Ovary (tissue), 9 donors: Measurements from ENCODE around the gene DRAM1. TPM values are rescaled to one million over a fixed set of nuclear protein-coding genes. Genes with fewer than 3 reads are reported as not detected.
A peak's percentile ranks its signal among the peaks of the same experiment; 100 is the strongest.

Source experiments
- DNase-seq, 5 donors: peaks; one replicate each; pipeline ENCODE4 v3.0.0-alpha.2; 2019 to 2020
- H3K27ac ChIP-seq, 2 donors: fragments of 200-600 bp; one replicate each; pipeline versions ENCODE4 v1.5.1 to v1.8.0; 2019 to 2022
- H3K27me3 ChIP-seq: fragments of 200-600 bp; one replicate; pipeline ENCODE4 v1.8.0; 2022
- H3K36me3 ChIP-seq: fragments of 200-600 bp; sonication (generic); one replicate; pipeline ENCODE4 v1.5.1; 2019
- H3K4me1 ChIP-seq: one replicate; pipeline ENCODE4 v1.8.1; 2013; ENCODE audit warnings: mild to moderate bottlenecking, moderate library complexity; ENCODE audit not compliant: insufficient read depth
- H3K4me3 ChIP-seq: fragments of 200-600 bp; sonication (generic); one replicate; pipeline ENCODE4 v1.5.1; 2017
- H3K9me3 ChIP-seq, 2 donors: fragments of 200-600 bp in 1 of 2; sonication (generic) in 1 of 2; one replicate each; pipeline versions ENCODE4 v1.5.1 to v1.8.1; 2013 to 2019; ENCODE audit warnings: mild to moderate bottlenecking in 1 of 2, moderate library complexity in 1 of 2
- CTCF ChIP-seq, 3 donors: fragments of 450-650 bp in 2 of 3; fragments of 200-600 bp in 1 of 3; IDR thresholded peaks; one replicate each; pipeline versions ENCODE4 v1.5.1 to v1.8.0; 2016 to 2022; ENCODE audit warnings: antibody characterized with exemption in 3 of 3, mild to moderate bottlenecking in 1 of 3
- EP300 ChIP-seq: sonication (generic); formaldehyde crosslinking; IDR thresholded peaks from one replicate; pipeline ENCODE4 v1.6.1; 2017; ENCODE audit warnings: antibody characterized with exemption
- POLR2A ChIP-seq: fragments of 450-650 bp; IDR thresholded peaks from one replicate; pipeline ENCODE4 v1.6.1; 2017; ENCODE audit warnings: antibody characterized with exemption, mild to moderate bottlenecking, moderate library complexity
- WGBS, 3 donors: extraction: QIAGEN DNeasy Blood & Tissue Kit in 1 of 3; methylation state at CpG; one replicate each; pipeline versions ENCODE4 v1.1.5 to v1.1.7; 2013 to 2017; 5-methylcytosine and 5-hydroxymethylcytosine counted together
- intact Hi-C, 4 donors: fragments of 100-400 bp; cut with DNase I; formaldehyde crosslinking; loops; one replicate each; pipeline versions ENCODE4 v1.11.0 to v1.15.1; 2022 to 2023
- polyA plus RNA-seq, 2 donors: library from polyadenylated mRNA; stranded (reverse); fragments of 200-250 nt in 1 of 2; fragments of 350-450 nt in 1 of 2; fragmentation: Illumina TruSeq in 1 of 2; extraction: RNeasy Lipid Tissue Mini Kit (QIAGEN cat#74804) in 1 of 2; gene quantifications; one replicate each; pipeline ENCODE4 v1.2.3, GENCODE V29; 2013 to 2014
- total RNA-seq, 7 donors: library from RNA; depleted of rRNA in 2 of 7; stranded (reverse); fragments of >200 nt in 2 of 7; fragmentation: NEBNext Ultra II Directional in 3 of 7; extraction: Animal tissue kit (Norgen Biotek cat#: 25700) in 3 of 7; gene quantifications; one replicate each; pipeline versions ENCODE4 v1.1.0 to v1.2.4, GENCODE V29; 2016 to 2023
- donor health status: DM: no; HTN: no; CAD: no; lungs with moderate emphysema.
- donor health status: DM: no; HTN: no; CAD: no.
- donor health status: Bipolar disorder and iron deficiency.
- donor health status: DM: yes; HTN: yes; CAD: no.
- donor health status: DM: no; HTN: no; CAD: no.
- donor health status: DM: yes; HTN: yes; CAD: no.

The DRAM1 gene
- total and polyA plus RNA-seq, 9 donors = 9.1 to 21.7 (median 15.8) TPM

- TF ChIP-seq EP300 (no peak), CTCF (IDR thresholded peaks at IDR 0.05) (no peak), POLR2A (no peak)
- no peaks in the 10 kb centered on the region for H3K9me3 ChIP-seq
- WGBS, 3 donors = 93 to 97% (median 94%) methylated on average over 3 of the region's 3 CpGs
- intact Hi-C loops = no loop called here
- no peaks in the 10 kb centered on the region for H3K4me1 ChIP-seq
- H3K27me3 ChIP-seq = no peaks in the 10 kb centered on the region
- H3K27ac ChIP-seq = no peak overlapping the region
- no peaks in the 10 kb centered on the region for H3K36me3 ChIP-seq
- no peak overlapping the region for H3K4me3 ChIP-seq
- no peak for DNase-seq
These were observed 42.1 kb downstream of the DRAM1 start for GRCh38 chr12:101919447-101919846.

GRCh38 chr12:101920906-101921305, 43.5 kb downstream of the DRAM1 start:
- no peak for DNase-seq
- no peaks in the 10 kb centered on the region for H3K36me3 ChIP-seq
- intact Hi-C loops = no loop called here
- H3K4me1 ChIP-seq = peaks cover under 1% of the 10 kb centered on the region
- 88 to 93% (median 88%) methylated on average over 2 of the region's 2 CpGs for WGBS, 3 donors
- TF ChIP-seq POLR2A (no peak), CTCF (IDR thresholded peaks at IDR 0.05) (no peak), EP300 (no peak)
- no peak overlapping the region for H3K4me3 ChIP-seq
- no peaks in the 10 kb centered on the region for H3K27me3 ChIP-seq
- no peak overlapping the region for H3K27ac ChIP-seq
- no peaks in the 10 kb centered on the region for H3K9me3 ChIP-seq

- intact Hi-C loops = no loop called here
- Histone ChIP-seq H3K27ac (no peak overlapping the region), H3K4me3 (no peak overlapping the region), H3K9me3 (no peaks in the 10 kb centered on the region), H3K36me3 (no peaks in the 10 kb centered on the region), H3K4me1 (peaks cover 3% of the 10 kb centered on the region), H3K27me3 (no peaks in the 10 kb centered on the region)
- WGBS, 3 donors = 94 to 95% (median 95%) methylated on average over 8 of the region's 8 CpGs
- TF ChIP-seq EP300 (no peak), POLR2A (no peak), CTCF (IDR thresholded peaks at IDR 0.05) (no peak)
- DNase-seq = no peak
These were observed 45.8 kb downstream of the DRAM1 start for GRCh38 chr12:101923045-101923718.

- DNase-seq = peak; percentile 46 to 67 (median 47)
- H3K9me3 ChIP-seq = no peaks in the 10 kb centered on the region
- 18 to 34% (median 23%) methylated on average over 3 of the region's 3 CpGs for WGBS, 3 donors
- intact Hi-C loops = no loop called here
- peak overlapping the region in 1 of 2 donors; percentile 42 for H3K27ac ChIP-seq
- H3K36me3 ChIP-seq = no peaks in the 10 kb centered on the region
- TF ChIP-seq EP300 (no peak), POLR2A (peak; percentile 31)
- peaks cover 3% of the 10 kb centered on the region for H3K4me1 ChIP-seq
- H3K27me3 ChIP-seq = no peaks in the 10 kb centered on the region
- no peak overlapping the region for H3K4me3 ChIP-seq
These were observed 47.2 kb downstream of the DRAM1 start for GRCh38 chr12:101924618-101925017.

- H3K9me3 ChIP-seq = no peaks in the 10 kb centered on the region
- DNase-seq = peak; percentile 42 to 75 (median 63)
- H3K36me3 ChIP-seq = no peaks in the 10 kb centered on the region
- WGBS, 3 donors = 9 to 35% (median 12%) methylated on average over 4 of the region's 4 CpGs
- peaks cover 3% of the 10 kb centered on the region for H3K4me1 ChIP-seq
- peak overlapping the region in 1 of 2 donors; percentile 42 for H3K27ac ChIP-seq
- H3K27me3 ChIP-seq = no peaks in the 10 kb centered on the region
- TF ChIP-seq POLR2A (no peak), CTCF (IDR thresholded peaks at IDR 0.05) (no peak), EP300 (no peak)
- no peak overlapping the region for H3K4me3 ChIP-seq
- intact Hi-C loops = no loop called here
These were observed 48.0 kb downstream of the DRAM1 start for GRCh38 chr12:101925361-101925760.
